HEK293T (cell line): ENCODE results near the gene CHRNA7.
"Not testable (repeated sequence)": the region's sequence is repeated elsewhere in the genome, so short reads cannot be mapped to it uniquely, and the experiment has no call there.

Source experiments
- CTCF ChIA-PET: fragments of 350-600 bp; formaldehyde crosslinking; extraction: SDS; loops from one replicate; lab custom pipeline; 2021; ENCODE audit warnings: antibody characterized with exemption, inconsistent platforms; lab: Yijun Ruan, JAX
- POLR2A ChIA-PET: fragments of 350-600 bp; formaldehyde crosslinking; extraction: SDS; loops from one replicate; lab custom pipeline; 2020; ENCODE audit warnings: antibody characterized with exemption, inconsistent platforms; lab: Yijun Ruan, JAX
- DNase-seq: peaks from one replicate; pipeline ENCODE4 v3.0.0; 2012; ENCODE audit warnings: mixed read lengths; ENCODE audit errors: extremely low spot score
- ARNT ChIP-seq: fragments of 450-650 bp; IDR thresholded peaks from 2 replicates; pipeline ENCODE4 v1.6.1; 2017; ENCODE audit warnings: mild to moderate bottlenecking
- CTBP1 ChIP-seq: fragments of 450-650 bp; IDR thresholded peaks from 2 replicates; pipeline ENCODE4 v1.6.1; 2016; ENCODE audit warnings: borderline replicate concordance
- FOXA1 ChIP-seq: fragments of 450-650 bp; IDR thresholded peaks from 2 replicates; pipeline ENCODE4 v1.6.1; 2016; ENCODE audit warnings: mild to moderate bottlenecking
- FOXK2 ChIP-seq: fragments of 450-650 bp; IDR thresholded peaks from 2 replicates; pipeline ENCODE4 v1.6.1; 2016; ENCODE audit warnings: mild to moderate bottlenecking
- FOXM1 ChIP-seq: fragments of 450-650 bp; IDR thresholded peaks from 2 replicates; pipeline ENCODE4 v1.6.1; 2017; ENCODE audit warnings: mild to moderate bottlenecking, borderline replicate concordance
- HDGF ChIP-seq: fragments of 450-650 bp; IDR thresholded peaks from 2 replicates; pipeline ENCODE4 v1.6.1; 2017; ENCODE audit warnings: antibody characterized with exemption, borderline replicate concordance
- L3MBTL2 ChIP-seq: fragments of 450-650 bp; conservative IDR thresholded peaks from 2 replicates; pipeline ENCODE4 v1.6.1; 2016; ENCODE audit warnings: mild to moderate bottlenecking
- LEF1 ChIP-seq: fragments of 450-650 bp; IDR thresholded peaks from 2 replicates; pipeline ENCODE4 v1.6.1; 2017; ENCODE audit warnings: mild to moderate bottlenecking, borderline replicate concordance
- NFRKB ChIP-seq: fragments of 450-650 bp; IDR thresholded peaks from 2 replicates; pipeline ENCODE4 v1.6.1; 2016; ENCODE audit warnings: mild to moderate bottlenecking, moderate library complexity
- PKNOX1 ChIP-seq: fragments of 450-650 bp; IDR thresholded peaks from 2 replicates; pipeline ENCODE4 v1.6.1; 2016
- SP1 ChIP-seq: fragments of 450-650 bp; IDR thresholded peaks from 2 replicates; pipeline ENCODE4 v1.6.1; 2017
- SUZ12 ChIP-seq: fragments of 450-650 bp; IDR thresholded peaks from 2 replicates; pipeline ENCODE4 v1.6.1; 2016; ENCODE audit warnings: mild to moderate bottlenecking
- TARDBP ChIP-seq: fragments of 450-650 bp; IDR thresholded peaks from 2 replicates; pipeline ENCODE4 v1.6.1; 2016
- ZNF384 ChIP-seq: fragments of 450-650 bp; IDR thresholded peaks from 2 replicates; pipeline ENCODE4 v1.6.1; 2016

The CHRNA7 gene

GRCh38 chr15:32148833-32149555, 118.7 kb downstream of the CHRNA7 start:
- DNase-seq: no peak
- CTCF ChIA-PET: interaction anchor here (0.7 kb wide), 1 partner anchor 96 kb away, joined by 4 read pairs; no protein-coding TSS in a partner anchor
- TF ChIP-seq SUZ12: no peak
- TF ChIP-seq TARDBP: no peak
- no peak for TF ChIP-seq L3MBTL2
- TF ChIP-seq ARNT: no peak
- no peak for TF ChIP-seq FOXA1
- no peak for TF ChIP-seq SP1
- POLR2A ChIA-PET: no interaction called here

- ChIA-PET CTCF (no interaction called here), POLR2A (no interaction called here)
- DNase-seq: no peak
- no peak for TF ChIP-seq PKNOX1
- no peak for TF ChIP-seq L3MBTL2
- no peak for TF ChIP-seq SP1
- TF ChIP-seq NFRKB: no peak
- TF ChIP-seq LEF1: no peak
- TF ChIP-seq FOXA1: no peak
- TF ChIP-seq TARDBP: no peak
- TF ChIP-seq FOXK2: no peak
- no peak for TF ChIP-seq ZNF384
- TF ChIP-seq SUZ12: no peak
- TF ChIP-seq HDGF: no peak
- TF ChIP-seq CTBP1: no peak
- no peak for TF ChIP-seq FOXM1
Observed at GRCh38 chr15:32152574-32152973, 122.3 kb downstream of the CHRNA7 start.

- DNase-seq, CTCF ChIA-PET, POLR2A ChIA-PET: not testable (repeated sequence)
Observed at GRCh38 chr15:32153868-32154623, 123.7 kb downstream of the CHRNA7 start.

- DNase-seq, CTCF ChIA-PET, POLR2A ChIA-PET: not testable (repeated sequence)
Observed at GRCh38 chr15:32162143-32162542, 131.8 kb downstream of the CHRNA7 start.

- DNase-seq, POLR2A ChIA-PET, CTCF ChIA-PET: not testable (repeated sequence)
Observed at GRCh38 chr15:32164065-32164464, 133.8 kb downstream of the CHRNA7 start.

GRCh38 chr15:32164747-32165146, 134.4 kb downstream of the CHRNA7 start:
- DNase-seq, CTCF ChIA-PET, POLR2A ChIA-PET: not testable (repeated sequence)

- CTCF ChIA-PET, POLR2A ChIA-PET, DNase-seq: not testable (repeated sequence)
Observed at GRCh38 chr15:32165775-32166174, 135.5 kb downstream of the CHRNA7 start.

GRCh38 chr15:32166270-32166669, 136.0 kb downstream of the CHRNA7 start:
- DNase-seq, POLR2A ChIA-PET, CTCF ChIA-PET: not testable (repeated sequence)

- CTCF ChIA-PET, DNase-seq, POLR2A ChIA-PET: not testable (repeated sequence)
Observed at GRCh38 chr15:32167913-32168312, 137.6 kb downstream of the CHRNA7 start.

- DNase-seq, POLR2A ChIA-PET, CTCF ChIA-PET: not testable (repeated sequence)
Observed at GRCh38 chr15:32180579-32180978, 150.3 kb downstream of the CHRNA7 start.

- CTCF ChIA-PET, DNase-seq, POLR2A ChIA-PET: not testable (repeated sequence)
Observed at GRCh38 chr15:32193780-32194179, 163.5 kb downstream of the CHRNA7 start.

- CTCF ChIA-PET, POLR2A ChIA-PET, DNase-seq: not testable (repeated sequence)
Observed at GRCh38 chr15:32196206-32196605, 165.9 kb downstream of the CHRNA7 start.

GRCh38 chr15:32198938-32199337, 168.6 kb downstream of the CHRNA7 start:
- CTCF ChIA-PET, DNase-seq, POLR2A ChIA-PET: not testable (repeated sequence)

GRCh38 chr15:32209081-32209480, 178.8 kb downstream of the CHRNA7 start:
- DNase-seq, CTCF ChIA-PET, POLR2A ChIA-PET: not testable (repeated sequence)
